DMS153 (cell line): ENCODE results near the gene TFB2M.
"Not testable (repeated sequence)": the region's sequence is repeated elsewhere in the genome, so short reads cannot be mapped to it uniquely, and the experiment has no call there.

Experiments used
- DNase-seq: peaks from one replicate; lab custom pipeline; 2025; lab: John Stamatoyannopoulos, UW

The TFB2M gene, protein sequence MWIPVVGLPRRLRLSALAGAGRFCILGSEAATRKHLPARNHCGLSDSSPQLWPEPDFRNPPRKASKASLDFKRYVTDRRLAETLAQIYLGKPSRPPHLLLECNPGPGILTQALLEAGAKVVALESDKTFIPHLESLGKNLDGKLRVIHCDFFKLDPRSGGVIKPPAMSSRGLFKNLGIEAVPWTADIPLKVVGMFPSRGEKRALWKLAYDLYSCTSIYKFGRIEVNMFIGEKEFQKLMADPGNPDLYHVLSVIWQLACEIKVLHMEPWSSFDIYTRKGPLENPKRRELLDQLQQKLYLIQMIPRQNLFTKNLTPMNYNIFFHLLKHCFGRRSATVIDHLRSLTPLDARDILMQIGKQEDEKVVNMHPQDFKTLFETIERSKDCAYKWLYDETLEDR

GRCh38 chr1:246566128-246566812 is at the start of gene TFB2M, which contains the start of gene CNST:
Gene TFB2M (minus strand): TSS chr1:246566261. CDS start chr1:246566138, 123 bp downstream.
Gene CNST (plus strand): TSS chr1:246566456. CDS start chr1:246591563, 25,107 bp downstream.
- DNase-seq, result peak; percentile 99

DNA sequence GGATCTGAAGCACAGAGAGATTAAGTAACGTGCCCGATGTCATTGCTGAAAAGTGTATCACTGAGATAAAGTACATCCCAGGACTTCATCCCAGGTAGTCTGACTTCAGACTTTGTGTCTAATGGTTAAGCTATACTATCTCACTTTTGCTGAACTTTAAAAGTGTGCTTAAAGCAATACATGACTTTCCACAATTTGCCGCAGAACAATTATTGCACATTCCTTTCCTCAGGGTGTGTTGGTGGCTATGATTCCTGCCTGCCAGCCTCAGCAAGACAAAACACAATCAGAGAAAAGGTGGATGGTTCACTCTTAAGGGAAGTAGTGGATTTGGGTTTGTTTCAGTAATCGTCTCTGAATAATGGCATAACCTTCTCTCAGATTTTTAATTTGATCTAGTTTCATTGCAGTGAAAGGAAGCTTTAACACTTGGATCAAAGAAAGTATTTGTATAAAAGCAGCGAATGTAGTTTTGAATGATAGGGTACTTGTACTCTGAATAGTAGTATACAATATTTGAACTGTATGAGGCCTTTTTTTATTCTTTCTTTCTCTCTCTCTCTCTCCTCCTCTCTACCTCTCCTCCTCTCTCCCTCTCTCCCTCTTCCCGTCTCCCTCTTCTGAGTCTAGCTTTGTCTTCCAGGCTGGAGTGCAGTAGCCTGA is 47.2 kb upstream of the TFB2M start:
- DNase-seq, result no peak

GRCh38 chr1:246609632-246610031 is 43.6 kb upstream of the TFB2M start:
- DNase-seq, result no peak

- DNase-seq, result peak; percentile 97
These were observed 42.7 kb upstream of the TFB2M start for GRCh38 chr1:246608616-246609376.

DNA sequence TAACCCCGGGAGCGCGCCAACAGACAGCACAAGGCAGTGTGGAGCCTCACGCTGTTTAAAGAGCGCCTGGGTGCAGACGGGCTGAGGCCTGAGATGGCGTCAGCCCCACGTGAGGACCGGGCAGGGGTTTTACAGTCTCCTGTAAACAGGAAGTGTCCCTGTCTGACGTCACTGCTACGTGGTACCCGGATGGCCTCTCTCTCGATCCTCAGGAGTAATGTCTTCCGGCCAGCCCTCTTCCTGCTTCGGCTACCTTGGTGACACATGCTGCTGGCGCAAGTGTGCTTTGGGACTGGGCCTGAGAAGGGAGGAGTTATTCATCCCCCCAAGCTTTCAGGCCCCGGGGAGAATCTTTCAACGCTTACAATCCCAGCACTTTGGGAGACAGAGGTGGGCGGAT is 41.4 kb upstream of the TFB2M start:
- no peak for DNase-seq

DNA sequence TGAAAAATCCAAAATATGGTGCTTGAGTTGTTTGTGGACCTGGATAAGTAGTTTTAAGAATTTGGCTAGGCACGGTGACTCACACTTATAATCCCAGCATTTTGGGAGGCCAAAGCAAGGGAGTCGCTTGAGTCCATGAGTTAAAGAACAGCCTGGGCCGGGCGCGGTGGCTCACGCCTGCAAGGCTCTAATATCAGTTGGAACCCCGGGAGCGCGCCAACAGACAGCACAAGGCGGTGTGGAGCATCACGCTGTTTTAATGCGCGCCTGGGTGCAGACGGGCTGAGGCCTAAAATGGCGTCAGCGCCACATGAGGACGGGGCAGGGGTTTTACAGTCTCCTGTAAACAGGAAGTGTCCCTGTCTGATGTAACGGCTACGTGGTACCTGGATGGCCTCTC is 39.2 kb upstream of the TFB2M start:
- DNase-seq, result not testable (repeated sequence)

DNA sequence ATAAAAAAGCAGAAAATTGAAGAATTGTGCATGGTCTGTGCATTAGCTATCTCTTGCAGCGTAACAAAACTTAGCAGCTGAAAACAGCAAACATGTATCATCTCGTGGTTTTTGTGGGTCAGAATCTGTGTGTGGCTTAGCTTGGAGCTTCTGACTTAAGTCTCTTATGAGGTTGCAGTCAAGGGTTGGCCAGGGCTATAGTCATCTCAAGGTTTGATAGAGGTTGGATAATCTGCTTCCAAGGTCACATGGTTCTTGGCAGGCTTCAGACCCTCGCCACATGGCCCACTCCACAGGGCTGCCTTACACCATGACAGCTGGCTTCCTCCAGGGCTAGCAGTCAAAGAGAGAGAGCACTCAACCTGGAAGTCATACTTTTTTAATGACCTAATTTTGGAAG is 36.1 kb upstream of the TFB2M start:
- no peak for DNase-seq

DNA sequence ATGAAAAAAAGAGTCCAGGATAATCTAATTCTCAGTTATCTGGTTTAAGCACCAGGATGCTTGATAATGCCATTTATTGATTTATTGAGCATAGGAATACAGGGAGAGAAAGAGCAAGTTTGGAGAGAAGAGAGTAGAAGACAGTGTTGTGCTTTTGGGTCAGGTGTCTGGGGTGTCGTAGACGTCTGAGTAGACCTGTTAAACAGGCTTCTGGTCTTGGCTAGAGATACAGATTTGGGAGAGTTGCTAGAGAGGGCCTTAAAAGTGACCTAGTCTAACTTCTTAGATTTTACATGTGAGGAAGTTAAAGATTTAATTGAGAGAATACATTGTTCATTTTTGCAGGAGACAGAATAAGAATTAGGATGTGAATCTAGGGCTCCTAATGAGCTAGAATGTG is 34.5 kb upstream of the TFB2M start:
- DNase-seq, result no peak

- no peak for DNase-seq
These were observed 33.3 kb upstream of the TFB2M start for GRCh38 chr1:246599315-246599714.

DNA sequence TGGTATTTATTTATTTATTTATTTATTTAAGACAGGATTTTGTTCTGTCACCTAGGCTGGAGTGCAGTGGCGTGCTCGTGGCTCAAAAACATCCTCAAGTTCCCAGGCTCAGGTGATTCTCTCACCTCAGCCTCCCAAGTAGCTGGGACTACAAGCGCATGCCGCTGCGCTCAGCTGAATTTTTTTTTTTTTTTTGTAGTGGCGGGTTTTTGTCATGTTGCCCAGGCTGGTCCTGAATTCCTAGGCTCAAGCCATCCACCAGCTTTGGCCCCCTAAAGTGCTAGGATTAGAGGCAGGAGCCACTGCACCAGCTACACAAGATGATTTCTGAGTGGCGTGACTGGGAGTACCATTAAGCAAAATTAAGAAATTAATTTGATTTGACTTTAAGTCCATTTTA is 31.9 kb upstream of the TFB2M start:
- no peak for DNase-seq

DNA sequence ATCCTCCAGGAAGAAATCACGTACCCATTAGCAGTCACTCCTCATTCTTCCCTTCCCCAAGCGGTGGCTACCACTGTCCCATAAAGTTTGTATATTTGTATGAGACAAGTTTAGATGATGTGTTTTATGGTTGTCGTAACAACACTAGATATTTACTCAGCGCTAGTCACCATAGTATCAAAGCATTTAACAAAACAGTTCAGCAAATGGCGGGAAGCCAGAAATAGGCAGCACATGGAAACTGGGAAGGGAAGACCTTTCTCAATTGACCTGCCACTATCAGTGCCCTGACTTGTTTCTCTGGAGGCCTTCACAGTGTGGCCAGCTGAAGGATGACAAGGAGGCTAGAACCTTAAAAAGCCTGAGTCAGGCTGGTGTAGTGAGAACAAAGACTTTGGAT is 31.3 kb upstream of the TFB2M start:
- DNase-seq, result peak; percentile 77

- no peak for DNase-seq
These were observed 29.1 kb upstream of the TFB2M start for GRCh38 chr1:246595146-246595545.

DNA sequence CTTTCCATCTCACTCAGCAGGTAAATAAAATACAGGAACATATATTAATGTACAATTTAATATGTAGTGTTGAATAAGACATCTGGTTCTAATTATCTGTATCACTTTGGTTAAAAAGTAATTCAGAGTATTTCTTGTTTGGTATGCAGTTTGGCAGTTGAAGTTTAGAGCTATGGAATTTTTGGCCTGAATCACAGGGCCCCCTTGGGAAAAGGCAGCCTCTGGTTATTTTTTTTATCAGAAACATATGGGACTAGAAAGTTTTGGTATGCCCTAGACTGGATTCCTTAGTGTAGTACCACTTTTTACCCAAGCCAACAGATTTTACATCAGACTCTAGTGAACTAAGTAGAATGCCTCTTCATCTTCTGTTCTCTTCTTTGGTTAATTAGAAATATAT is 26.6 kb upstream of the TFB2M start:
- no peak for DNase-seq

- no peak for DNase-seq
These were observed 25.9 kb upstream of the TFB2M start for GRCh38 chr1:246591958-246592357.

DNA sequence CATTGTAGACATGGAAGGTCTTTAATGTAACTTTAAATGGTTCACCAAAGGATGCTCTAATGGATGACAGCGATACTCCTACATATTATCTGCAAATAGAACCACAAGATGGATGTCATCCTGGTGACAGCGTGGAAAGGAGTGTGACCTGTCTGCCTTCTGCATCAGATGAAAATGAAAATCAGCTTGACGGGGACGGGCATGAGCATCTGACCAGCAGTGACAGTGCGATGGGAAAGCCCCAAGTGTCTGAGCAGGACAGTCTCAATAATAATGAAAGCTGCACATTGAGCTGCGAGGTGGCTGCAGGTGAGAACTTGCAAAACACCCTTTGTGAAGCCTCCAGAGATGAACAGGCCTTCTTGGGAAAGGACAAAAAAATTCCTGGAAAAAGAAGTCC is 25.4 kb upstream of the TFB2M start:
- DNase-seq, result no peak

- no peak for DNase-seq
These were observed 25.0 kb upstream of the TFB2M start for GRCh38 chr1:246591047-246591446.

DNA sequence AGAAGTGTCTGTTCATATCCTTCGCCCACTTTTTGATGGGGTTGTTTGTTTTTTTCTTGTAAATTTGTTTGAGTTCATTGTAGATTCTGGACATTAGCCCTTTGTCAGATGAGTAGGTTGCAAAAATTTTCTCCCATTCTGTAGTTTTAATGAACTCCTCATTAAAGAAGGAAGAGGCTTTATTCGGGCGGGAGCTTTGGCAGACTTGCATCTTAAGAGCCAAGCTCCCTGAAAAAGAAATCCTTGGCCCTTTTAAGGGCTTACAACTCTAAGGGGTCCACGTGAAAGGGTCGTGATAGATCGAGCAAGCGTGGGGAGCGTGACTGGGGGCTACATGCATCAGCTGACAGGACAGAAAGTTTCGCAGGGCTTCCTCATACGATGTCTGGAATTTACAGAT is 23.9 kb upstream of the TFB2M start:
- not testable (repeated sequence) for DNase-seq

GRCh38 chr1:246588159-246588721 is 22.2 kb upstream of the TFB2M start:
- DNase-seq, result no peak

- DNase-seq, result no peak
These were observed 21.5 kb upstream of the TFB2M start for GRCh38 chr1:246587606-246588005.

DNA sequence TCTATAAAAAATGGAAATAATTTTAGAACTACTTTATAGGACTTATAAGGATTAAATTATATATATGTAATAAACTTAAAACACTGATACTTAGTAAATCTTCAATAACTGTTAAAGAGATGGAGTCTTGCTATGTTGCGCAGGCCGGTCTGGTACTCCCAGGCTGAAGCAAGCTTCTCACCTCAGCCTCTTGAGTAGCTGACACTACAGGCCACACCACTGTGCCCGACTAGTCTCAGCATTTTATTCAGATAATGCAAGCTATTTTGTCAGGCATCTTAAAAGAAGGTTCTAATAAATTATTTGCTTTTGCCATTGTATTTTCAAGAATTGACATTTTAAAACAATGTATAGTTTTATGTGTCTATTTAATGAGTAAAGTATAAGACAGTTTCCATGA is 21.0 kb upstream of the TFB2M start:
- DNase-seq, result no peak

GRCh38 chr1:246583448-246584185 is 17.6 kb upstream of the TFB2M start:
- peak; percentile 89 for DNase-seq
